ENCODE results near the gene RNF17. TPM values are rescaled to one million over a fixed set of nuclear protein-coding genes. Genes with fewer than 3 reads are reported as not detected.

Gene RNF17
- total and polyA plus RNA-seq, 10 of the 15 experiments (the other 5 are each of a cell fraction or from before 2014, with no cell fraction given), result not detected

DNA sequence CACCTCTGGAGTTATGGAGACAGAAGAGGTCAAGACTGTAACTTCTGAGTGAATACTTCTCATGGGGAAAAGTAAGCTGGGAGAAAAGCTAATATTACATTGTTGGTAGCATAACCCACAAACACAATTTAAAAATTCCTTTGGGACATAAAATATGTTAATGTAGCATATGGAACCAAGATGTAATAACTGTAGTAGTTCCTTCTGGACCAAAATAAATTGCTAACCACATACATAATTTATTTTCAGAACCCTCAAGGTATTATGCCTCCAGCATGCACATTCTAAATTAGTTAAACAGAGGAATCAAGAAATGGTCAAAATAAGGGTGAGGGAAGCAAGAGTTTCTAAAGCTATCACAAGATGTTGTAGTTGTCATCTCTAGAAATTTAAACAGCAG lies 4.8 kb upstream of the RNF17 start:
- in situ Hi-C loops (cut with MboI), result no loop called here
- TF ChIP-seq, protein P1, sequence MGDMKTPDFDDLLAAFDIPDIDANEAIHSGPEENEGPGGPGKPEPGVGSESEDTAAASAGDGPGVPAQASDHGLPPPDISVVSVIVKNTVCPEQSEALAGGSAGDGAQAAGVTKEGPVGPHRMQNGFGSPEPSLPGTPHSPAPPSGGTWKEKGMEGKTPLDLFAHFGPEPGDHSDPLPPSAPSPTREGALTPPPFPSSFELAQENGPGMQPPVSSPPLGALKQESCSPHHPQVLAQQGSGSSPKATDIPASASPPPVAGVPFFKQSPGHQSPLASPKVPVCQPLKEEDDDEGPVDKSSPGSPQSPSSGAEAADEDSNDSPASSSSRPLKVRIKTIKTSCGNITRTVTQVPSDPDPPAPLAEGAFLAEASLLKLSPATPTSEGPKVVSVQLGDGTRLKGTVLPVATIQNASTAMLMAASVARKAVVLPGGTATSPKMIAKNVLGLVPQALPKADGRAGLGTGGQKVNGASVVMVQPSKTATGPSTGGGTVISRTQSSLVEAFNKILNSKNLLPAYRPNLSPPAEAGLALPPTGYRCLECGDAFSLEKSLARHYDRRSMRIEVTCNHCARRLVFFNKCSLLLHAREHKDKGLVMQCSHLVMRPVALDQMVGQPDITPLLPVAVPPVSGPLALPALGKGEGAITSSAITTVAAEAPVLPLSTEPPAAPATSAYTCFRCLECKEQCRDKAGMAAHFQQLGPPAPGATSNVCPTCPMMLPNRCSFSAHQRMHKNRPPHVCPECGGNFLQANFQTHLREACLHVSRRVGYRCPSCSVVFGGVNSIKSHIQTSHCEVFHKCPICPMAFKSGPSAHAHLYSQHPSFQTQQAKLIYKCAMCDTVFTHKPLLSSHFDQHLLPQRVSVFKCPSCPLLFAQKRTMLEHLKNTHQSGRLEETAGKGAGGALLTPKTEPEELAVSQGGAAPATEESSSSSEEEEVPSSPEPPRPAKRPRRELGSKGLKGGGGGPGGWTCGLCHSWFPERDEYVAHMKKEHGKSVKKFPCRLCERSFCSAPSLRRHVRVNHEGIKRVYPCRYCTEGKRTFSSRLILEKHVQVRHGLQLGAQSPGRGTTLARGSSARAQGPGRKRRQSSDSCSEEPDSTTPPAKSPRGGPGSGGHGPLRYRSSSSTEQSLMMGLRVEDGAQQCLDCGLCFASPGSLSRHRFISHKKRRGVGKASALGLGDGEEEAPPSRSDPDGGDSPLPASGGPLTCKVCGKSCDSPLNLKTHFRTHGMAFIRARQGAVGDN (IDR thresholded peaks at IDR 0.05), result no peak
- TF ChIP-seq KDM1A (IDR thresholded peaks at IDR 0.05; ENCODE audit: borderline replicate concordance) (no peak), EED (IDR thresholded peaks at IDR 0.05; ENCODE audit: low read depth) (no peak), NR2C1 (IDR thresholded peaks at IDR 0.05) (no peak), MEF2B (IDR thresholded peaks at IDR 0.05; ENCODE audit: partially characterized antibody, poor library complexity, severe bottlenecking) (no peak), EP300 (IDR thresholded peaks at IDR 0.05; ENCODE audit: borderline replicate concordance in 1 of 2, control insufficient read depth in 1 of 2, low read depth in 2 of 2, low read length in 2 of 2) (no peak), SUPT20H (IDR thresholded peaks at IDR 0.05; ENCODE audit: borderline replicate concordance, control insufficient read depth, low read depth, low read length) (no peak), POLR2A (IDR thresholded peaks at IDR 0.05; ENCODE audit: low read depth, low read length) (no peak), TARDBP (IDR thresholded peaks at IDR 0.05; ENCODE audit: borderline replicate concordance) (no peak), ZBED1 (IDR thresholded peaks at IDR 0.05; ENCODE audit: borderline replicate concordance) (no peak), IKZF1 (conservative IDR thresholded peaks at IDR 0.05) (no peak), NR2C2 (IDR thresholded peaks at IDR 0.05; ENCODE audit: borderline replicate concordance, control insufficient read depth, insufficient read length, low read depth) (no peak), FOS (IDR thresholded peaks at IDR 0.05; ENCODE audit: borderline replicate concordance, extremely low read depth, insufficient read length) (no peak), CREM (IDR thresholded peaks at IDR 0.05; ENCODE audit: low read depth) (no peak), NFYA (IDR thresholded peaks at IDR 0.05; ENCODE audit: borderline replicate concordance, low read depth, low read length) (no peak), ATF7 (IDR thresholded peaks at IDR 0.05; ENCODE audit: low read depth) (no peak)
- TF ChIP-seq, protein P2, sequence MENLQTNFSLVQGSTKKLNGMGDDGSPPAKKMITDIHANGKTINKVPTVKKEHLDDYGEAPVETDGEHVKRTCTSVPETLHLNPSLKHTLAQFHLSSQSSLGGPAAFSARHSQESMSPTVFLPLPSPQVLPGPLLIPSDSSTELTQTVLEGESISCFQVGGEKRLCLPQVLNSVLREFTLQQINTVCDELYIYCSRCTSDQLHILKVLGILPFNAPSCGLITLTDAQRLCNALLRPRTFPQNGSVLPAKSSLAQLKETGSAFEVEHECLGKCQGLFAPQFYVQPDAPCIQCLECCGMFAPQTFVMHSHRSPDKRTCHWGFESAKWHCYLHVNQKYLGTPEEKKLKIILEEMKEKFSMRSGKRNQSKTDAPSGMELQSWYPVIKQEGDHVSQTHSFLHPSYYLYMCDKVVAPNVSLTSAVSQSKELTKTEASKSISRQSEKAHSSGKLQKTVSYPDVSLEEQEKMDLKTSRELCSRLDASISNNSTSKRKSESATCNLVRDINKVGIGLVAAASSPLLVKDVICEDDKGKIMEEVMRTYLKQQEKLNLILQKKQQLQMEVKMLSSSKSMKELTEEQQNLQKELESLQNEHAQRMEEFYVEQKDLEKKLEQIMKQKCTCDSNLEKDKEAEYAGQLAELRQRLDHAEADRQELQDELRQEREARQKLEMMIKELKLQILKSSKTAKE (IDR thresholded peaks at IDR 0.05; ENCODE audit: low read depth, poor library complexity, severe bottlenecking), result no peak
- TF ChIP-seq, protein P3, sequence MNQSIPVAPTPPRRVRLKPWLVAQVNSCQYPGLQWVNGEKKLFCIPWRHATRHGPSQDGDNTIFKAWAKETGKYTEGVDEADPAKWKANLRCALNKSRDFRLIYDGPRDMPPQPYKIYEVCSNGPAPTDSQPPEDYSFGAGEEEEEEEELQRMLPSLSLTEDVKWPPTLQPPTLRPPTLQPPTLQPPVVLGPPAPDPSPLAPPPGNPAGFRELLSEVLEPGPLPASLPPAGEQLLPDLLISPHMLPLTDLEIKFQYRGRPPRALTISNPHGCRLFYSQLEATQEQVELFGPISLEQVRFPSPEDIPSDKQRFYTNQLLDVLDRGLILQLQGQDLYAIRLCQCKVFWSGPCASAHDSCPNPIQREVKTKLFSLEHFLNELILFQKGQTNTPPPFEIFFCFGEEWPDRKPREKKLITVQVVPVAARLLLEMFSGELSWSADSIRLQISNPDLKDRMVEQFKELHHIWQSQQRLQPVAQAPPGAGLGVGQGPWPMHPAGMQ (IDR thresholded peaks at IDR 0.05; ENCODE audit: borderline replicate concordance), result no peak

More for the DNA sequence above, 4.8 kb upstream of the RNF17 start:
- Histone ChIP-seq H3K9ac (ENCODE audit: control insufficient read depth, insufficient read depth, low read length) (no peak overlapping the region), H4K20me1 (ENCODE audit: control insufficient read depth, insufficient read depth) (no peaks in the 10 kb centered on the region), H2AFZ (ENCODE audit: control insufficient read depth, low read depth, low read length) (no peak overlapping the region), H3K27me3 (replicated peaks in 1 of 2; ENCODE audit: control insufficient read depth in 2 of 2, insufficient read depth in 2 of 2, low read length in 1 of 2) (no peaks in the 10 kb centered on the region), H3K27ac (ENCODE audit: control insufficient read depth, insufficient read depth) (no peak overlapping the region), H3K9me3 (replicated peaks; ENCODE audit: control insufficient read depth, insufficient read depth, low read length) (no peaks in the 10 kb centered on the region; the same call in 2 of the 3 replicates), H3K4me2 (ENCODE audit: control insufficient read depth, insufficient read depth) (no peak overlapping the region), H3K79me2 (ENCODE audit: control insufficient read depth, insufficient read depth, low read length) (no peaks in the 10 kb centered on the region), H3K36me3 (ENCODE audit: control insufficient read depth in 2 of 2, insufficient read depth in 2 of 2, low read length in 1 of 2) (no peaks in the 10 kb centered on the region), H3K4me1 (ENCODE audit: control insufficient read depth, insufficient read depth, low read length) (no peaks in the 10 kb centered on the region), H3K4me3 (no peak overlapping the region)
- DNase-seq (ENCODE audit: low read depth, low spot score), result no peak
- no TSS peak for BruUV-seq (replicated peaks)
- FAIRE-seq, result no peak
- ATAC-seq, result no peak
- ChIA-PET CTCF (interaction anchor here (0.9 kb wide), 1 partner anchor 280 kb away, joined by 3 read pairs; no protein-coding TSS in a partner anchor), POLR2A (no interaction called here), SMC1A (ENCODE audit: uncharacterized antibody, unreplicated experiment) (no interaction called here), RAD21 (ENCODE audit: unreplicated experiment) (no interaction called here)
- intact Hi-C loops (cut with micrococcal nuclease; ENCODE audit: unreplicated experiment), result no loop called here

Measured in GM12878 (cell line).